NT2/D1 (cell line): ENCODE results near the gene KIF22.

ENCODE experiments used
- YY1 ChIP-seq: IDR thresholded peaks from 2 replicates; pipeline ENCODE4 v1.6.1; 2011; ENCODE audit not compliant: insufficient read length, insufficient read depth
- ZNF274 ChIP-seq: IDR thresholded peaks from 2 replicates; pipeline ENCODE4 v1.6.1; 2011; ENCODE audit warnings: mild to moderate bottlenecking, low read depth, low read length

DNA sequence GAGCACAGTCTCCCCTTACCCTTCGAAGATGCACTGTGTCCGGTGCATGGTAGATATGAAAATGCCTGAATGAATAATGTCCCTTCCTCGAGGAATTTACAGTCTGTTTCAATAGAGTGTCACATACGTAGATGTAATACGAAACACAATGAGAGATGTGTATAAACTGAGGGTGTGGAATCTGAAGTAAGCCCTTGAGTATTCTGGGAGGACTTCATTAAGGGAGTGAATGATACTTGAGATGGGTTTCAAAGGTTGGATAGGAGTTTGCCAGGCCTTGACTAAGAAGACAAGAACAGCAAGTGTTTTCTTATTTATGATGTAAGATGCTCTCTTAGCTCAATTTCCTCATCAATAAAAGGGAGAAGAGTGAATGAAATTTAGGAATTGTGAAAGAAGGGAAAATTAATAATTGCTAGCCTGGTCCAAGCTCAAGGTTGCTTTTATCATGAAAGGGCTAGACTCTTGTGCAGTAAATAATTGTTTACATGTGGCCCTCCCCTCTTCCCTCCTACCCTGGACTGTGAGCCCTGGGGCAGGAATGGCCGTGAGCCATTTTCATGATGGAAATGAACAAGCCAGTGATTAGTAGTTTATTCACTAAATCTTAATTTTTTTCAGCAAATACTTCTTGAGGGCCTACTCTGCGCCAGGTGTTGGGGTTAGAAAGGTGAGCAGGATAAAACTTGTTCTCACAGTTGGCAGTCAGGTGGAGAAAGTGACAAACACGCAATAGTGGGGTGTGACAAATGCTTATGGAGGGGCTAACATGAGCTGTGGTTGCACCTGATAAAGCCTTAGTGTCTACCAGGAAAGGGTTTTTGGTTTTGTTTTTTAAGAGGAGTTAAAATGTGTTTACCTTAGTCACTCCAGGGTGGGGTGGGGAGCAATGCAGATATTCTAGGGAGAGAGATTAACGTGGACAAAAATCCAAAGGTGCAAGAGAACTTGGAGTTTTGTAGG lies 1.6 kb downstream of the KIF22 start:
- no peak for TF ChIP-seq YY1
- no peak for TF ChIP-seq ZNF274
